ENCODE results near the gene UVSSA.

UVSSA gene

DNA sequence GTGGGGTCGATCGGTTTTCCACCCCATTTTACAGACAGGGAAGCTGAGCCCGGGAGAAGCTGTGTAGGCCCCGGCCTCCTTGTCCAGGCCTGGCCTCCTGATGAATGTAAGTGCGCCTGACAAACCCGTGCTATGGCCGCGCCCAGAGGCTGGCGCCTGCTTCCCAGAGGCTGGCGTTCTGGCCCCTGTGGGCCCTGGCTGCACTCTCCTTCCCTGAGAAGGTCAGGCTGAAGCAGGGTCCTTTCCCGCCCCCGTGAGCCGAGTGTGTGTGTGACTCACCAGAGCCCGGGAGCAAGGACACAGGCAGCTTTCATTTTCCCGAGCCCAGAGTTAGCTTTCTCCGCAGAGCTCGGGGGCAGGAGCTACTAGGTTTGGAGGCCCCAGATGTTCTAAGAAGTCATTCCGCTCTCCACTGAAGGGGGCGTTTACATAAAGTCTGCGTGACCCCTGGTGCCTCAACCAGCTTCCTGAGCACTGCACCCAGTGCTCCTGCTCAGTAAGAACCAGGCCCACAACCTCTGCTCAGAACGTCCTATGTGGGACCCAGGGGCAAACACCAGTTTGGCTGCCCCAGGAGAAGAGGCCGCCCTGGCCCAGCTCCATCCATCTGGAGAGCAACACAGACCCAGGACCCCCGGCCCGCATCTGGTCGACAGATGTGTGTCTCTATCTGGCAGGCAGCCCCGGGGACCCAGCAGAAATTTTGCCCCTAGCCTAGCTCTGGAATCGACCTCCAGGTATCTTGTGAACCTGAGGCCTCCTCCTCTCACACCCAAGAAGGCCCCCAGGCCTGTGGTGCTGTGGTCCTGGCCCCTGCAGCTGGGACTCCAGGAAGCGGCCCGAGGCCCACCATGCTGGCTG, 13.6 kb downstream of the UVSSA start:
- DNase-seq, result no peak
- H2AFZ ChIP-seq (ENCODE audit: low read length), result no peak overlapping the region
- no peaks in the 10 kb centered on the region for H3F3A ChIP-seq (ENCODE audit: insufficient read depth, low read length)
- H3K9me3 ChIP-seq (replicated peaks; ENCODE audit: insufficient read depth, low read length), result no peaks in the 10 kb centered on the region
- TF ChIP-seq EZH2phosphoT487 (IDR thresholded peaks at IDR 0.05; ENCODE audit: low read length), result no peak
- TF ChIP-seq, protein P1, sequence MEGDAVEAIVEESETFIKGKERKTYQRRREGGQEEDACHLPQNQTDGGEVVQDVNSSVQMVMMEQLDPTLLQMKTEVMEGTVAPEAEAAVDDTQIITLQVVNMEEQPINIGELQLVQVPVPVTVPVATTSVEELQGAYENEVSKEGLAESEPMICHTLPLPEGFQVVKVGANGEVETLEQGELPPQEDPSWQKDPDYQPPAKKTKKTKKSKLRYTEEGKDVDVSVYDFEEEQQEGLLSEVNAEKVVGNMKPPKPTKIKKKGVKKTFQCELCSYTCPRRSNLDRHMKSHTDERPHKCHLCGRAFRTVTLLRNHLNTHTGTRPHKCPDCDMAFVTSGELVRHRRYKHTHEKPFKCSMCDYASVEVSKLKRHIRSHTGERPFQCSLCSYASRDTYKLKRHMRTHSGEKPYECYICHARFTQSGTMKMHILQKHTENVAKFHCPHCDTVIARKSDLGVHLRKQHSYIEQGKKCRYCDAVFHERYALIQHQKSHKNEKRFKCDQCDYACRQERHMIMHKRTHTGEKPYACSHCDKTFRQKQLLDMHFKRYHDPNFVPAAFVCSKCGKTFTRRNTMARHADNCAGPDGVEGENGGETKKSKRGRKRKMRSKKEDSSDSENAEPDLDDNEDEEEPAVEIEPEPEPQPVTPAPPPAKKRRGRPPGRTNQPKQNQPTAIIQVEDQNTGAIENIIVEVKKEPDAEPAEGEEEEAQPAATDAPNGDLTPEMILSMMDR (IDR thresholded peaks at IDR 0.05; ENCODE audit: low read length), result no peak
- TF ChIP-seq EZH2 (optimal IDR thresholded peaks at IDR 0.05; ENCODE audit: low read depth, low read length), result no peak
- H3K79me2 ChIP-seq (ENCODE audit: low read length), result no peaks in the 10 kb centered on the region
- H3K4me2 ChIP-seq (ENCODE audit: low read depth, low read length), result no peak overlapping the region
- no peak overlapping the region for H3K9ac ChIP-seq (ENCODE audit: low read length)
- H3K27ac ChIP-seq (ENCODE audit: low read length), result no peak overlapping the region
- H3K36me3 ChIP-seq (replicated peaks; ENCODE audit: insufficient read depth, low read length), result no peaks in the 10 kb centered on the region
- H3K4me3 ChIP-seq (ENCODE audit: low read length), result no peak overlapping the region
- no peaks in the 10 kb centered on the region for H3K9me2 ChIP-seq (replicated peaks; ENCODE audit: insufficient read depth, low read length)
- H3K27me3 ChIP-seq (replicated peaks; ENCODE audit: insufficient read depth, low read length), result no peaks in the 10 kb centered on the region
- no peaks in the 10 kb centered on the region for H4K20me1 ChIP-seq (ENCODE audit: insufficient read depth, low read length)
- H3K4me1 ChIP-seq (ENCODE audit: low read length), result no peaks in the 10 kb centered on the region

DNA sequence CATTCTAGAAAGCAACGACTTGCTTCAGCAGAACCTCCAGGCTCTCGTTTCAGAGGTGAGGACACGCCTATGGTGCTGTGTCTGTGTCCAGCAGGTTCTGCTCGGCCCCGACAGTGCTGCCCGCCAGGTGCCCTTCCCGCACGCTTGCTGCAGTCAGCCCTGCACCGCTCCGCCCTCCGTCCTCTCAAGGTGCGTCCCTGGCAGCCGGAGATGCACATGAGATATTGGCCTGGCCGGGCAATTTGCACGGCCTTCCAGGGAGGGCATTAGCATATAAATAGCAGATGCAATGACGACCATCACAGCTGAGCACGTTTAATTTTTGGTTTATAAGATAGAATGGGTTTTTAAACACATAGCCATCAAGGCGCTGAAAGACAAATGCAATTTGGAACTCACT, 14.4 kb downstream of the UVSSA start:
- TF ChIP-seq EZH2 (optimal IDR thresholded peaks at IDR 0.05; ENCODE audit: low read depth, low read length) (no peak), EZH2phosphoT487 (IDR thresholded peaks at IDR 0.05; ENCODE audit: low read length) (no peak)
- TF ChIP-seq, protein P1 (IDR thresholded peaks at IDR 0.05; ENCODE audit: low read length), result no peak
- Histone ChIP-seq H3K4me3 (ENCODE audit: low read length) (no peak overlapping the region), H3K4me1 (ENCODE audit: low read length) (no peaks in the 10 kb centered on the region), H4K20me1 (ENCODE audit: insufficient read depth, low read length) (no peaks in the 10 kb centered on the region), H3K27ac (ENCODE audit: low read length) (no peak overlapping the region), H3K9ac (ENCODE audit: low read length) (no peak overlapping the region), H3K9me2 (replicated peaks; ENCODE audit: insufficient read depth, low read length) (no peaks in the 10 kb centered on the region), H2AFZ (ENCODE audit: low read length) (no peak overlapping the region), H3K27me3 (replicated peaks; ENCODE audit: insufficient read depth, low read length) (no peaks in the 10 kb centered on the region), H3F3A (ENCODE audit: insufficient read depth, low read length) (no peaks in the 10 kb centered on the region), H3K36me3 (replicated peaks; ENCODE audit: insufficient read depth, low read length) (no peaks in the 10 kb centered on the region), H3K9me3 (replicated peaks; ENCODE audit: insufficient read depth, low read length) (no peaks in the 10 kb centered on the region), H3K4me2 (ENCODE audit: low read depth, low read length) (no peak overlapping the region), H3K79me2 (ENCODE audit: low read length) (no peaks in the 10 kb centered on the region)
- no peak for DNase-seq

DNA sequence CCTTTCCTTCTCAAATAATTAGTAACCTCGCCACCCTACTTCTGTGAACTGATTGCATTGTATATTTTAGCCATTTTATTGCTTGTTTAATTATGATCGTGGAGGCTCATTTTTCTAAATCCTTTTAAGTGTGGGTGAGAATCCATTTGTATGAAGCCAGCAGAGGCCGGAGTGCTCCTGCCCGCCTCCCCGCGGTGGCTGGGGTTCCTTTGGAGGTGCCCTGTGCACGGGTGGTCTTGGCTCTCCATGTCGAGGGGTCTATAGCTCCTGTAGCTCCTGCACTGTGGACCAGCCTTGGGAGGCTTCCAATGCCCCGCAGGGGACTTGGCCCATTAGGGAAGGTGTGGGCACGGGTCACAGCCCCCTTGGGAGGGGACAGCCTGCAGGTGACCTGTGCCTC, 15.0 kb downstream of the UVSSA start:
- Histone ChIP-seq H3K4me1 (ENCODE audit: low read length) (no peaks in the 10 kb centered on the region), H3K9me3 (replicated peaks; ENCODE audit: insufficient read depth, low read length) (no peaks in the 10 kb centered on the region), H3K9me2 (replicated peaks; ENCODE audit: insufficient read depth, low read length) (no peaks in the 10 kb centered on the region), H4K20me1 (ENCODE audit: insufficient read depth, low read length) (no peaks in the 10 kb centered on the region), H3K36me3 (replicated peaks; ENCODE audit: insufficient read depth, low read length) (no peaks in the 10 kb centered on the region), H3K9ac (ENCODE audit: low read length) (no peak overlapping the region), H3K79me2 (ENCODE audit: low read length) (no peaks in the 10 kb centered on the region), H3K4me3 (ENCODE audit: low read length) (no peak overlapping the region), H3K27ac (ENCODE audit: low read length) (no peak overlapping the region), H3K27me3 (replicated peaks; ENCODE audit: insufficient read depth, low read length) (no peaks in the 10 kb centered on the region), H2AFZ (ENCODE audit: low read length) (no peak overlapping the region), H3K4me2 (ENCODE audit: low read depth, low read length) (no peak overlapping the region), H3F3A (ENCODE audit: insufficient read depth, low read length) (no peaks in the 10 kb centered on the region)
- TF ChIP-seq EZH2phosphoT487 (IDR thresholded peaks at IDR 0.05; ENCODE audit: low read length), result no peak
- no peak for TF ChIP-seq EZH2 (optimal IDR thresholded peaks at IDR 0.05; ENCODE audit: low read depth, low read length)
- TF ChIP-seq, protein P1 (IDR thresholded peaks at IDR 0.05; ENCODE audit: low read length), result no peak
- DNase-seq, result no peak

All from MM.1S (cell line).